OCI-LY1 (cell line): ENCODE results near the gene SIK1.

Source experiments
- H2AFZ ChIP-seq: fragments of 200-600 bp; sonication (generic), shearing (Covaris generic); 2 replicates; pipeline ENCODE4 v1.6.0; 2014; ENCODE audit warnings: antibody characterized with exemption, mild to moderate bottlenecking, low read length
- H3F3A ChIP-seq: fragments of 200-600 bp; sonication (generic), shearing (Covaris generic); 2 replicates; pipeline ENCODE4 v1.6.0; 2014; ENCODE audit warnings: mild to moderate bottlenecking, antibody characterized with exemption, low read length, moderate library complexity; ENCODE audit not compliant: insufficient read depth
- H3K27ac ChIP-seq: fragments of 200-600 bp; sonication (generic); 2 replicates; pipeline ENCODE4 v1.5.1; 2014; ENCODE audit warnings: low read length, mixed run types, mild to moderate bottlenecking, low read depth; ENCODE audit not compliant: poor library complexity, severe bottlenecking
- H3K27me3 ChIP-seq: fragments of 200-600 bp; sonication (generic); 2 replicates; pipeline ENCODE4 v1.6.0; 2014; ENCODE audit warnings: antibody characterized with exemption, mild to moderate bottlenecking, low read length, moderate library complexity; ENCODE audit not compliant: insufficient read depth
- H3K36me3 ChIP-seq: fragments of 200-600 bp; sonication (generic); 2 replicates; pipeline ENCODE4 v1.6.1; 2014; ENCODE audit warnings: mild to moderate bottlenecking, antibody characterized with exemption, low read length, moderate library complexity, mixed read lengths; ENCODE audit not compliant: insufficient read depth
- H3K4me1 ChIP-seq: fragments of 200-600 bp; sonication (generic); 2 replicates; pipeline ENCODE4 v1.5.1; 2014; ENCODE audit warnings: mild to moderate bottlenecking, low read length, moderate library complexity; ENCODE audit not compliant: insufficient read depth, severe bottlenecking
- H3K4me2 ChIP-seq: fragments of 200-600 bp; sonication (generic), shearing (Covaris generic); 2 replicates; pipeline ENCODE4 v1.6.1; 2014; ENCODE audit warnings: low read length
- H3K4me3 ChIP-seq: fragments of 200-600 bp; sonication (generic); 2 replicates; pipeline ENCODE4 v1.5.1; 2014; ENCODE audit warnings: low read length, low read depth, mild to moderate bottlenecking, mixed read lengths; ENCODE audit not compliant: poor library complexity, severe bottlenecking
- H3K79me2 ChIP-seq: fragments of 200-600 bp; shearing (Covaris generic); 2 replicates; pipeline ENCODE4 v1.6.1; 2016; ENCODE audit warnings: mixed run types, low read length, mixed read lengths; ENCODE audit not compliant: insufficient read depth
- H3K9ac ChIP-seq: fragments of 200-600 bp; sonication (generic), shearing (Covaris generic); 2 replicates; pipeline ENCODE4 v1.6.1; 2014; ENCODE audit warnings: mild to moderate bottlenecking, low read length, mixed read lengths
- H3K9me2 ChIP-seq: fragments of 200-600 bp; sonication (generic), shearing (Covaris generic); 2 replicates; pipeline ENCODE4 v1.6.1; 2014; ENCODE audit warnings: low read depth, mild to moderate bottlenecking, low read length, mixed read lengths
- H3K9me3 ChIP-seq: fragments of 200-600 bp; shearing (Covaris generic); 2 replicates; pipeline ENCODE4 v1.6.1; 2014; ENCODE audit warnings: low read length, mixed read lengths
- H4K20me1 ChIP-seq: fragments of 200-600 bp; sonication (generic), shearing (Covaris generic); 2 replicates; pipeline ENCODE4 v1.6.0; 2016; ENCODE audit warnings: mild to moderate bottlenecking, low read length; ENCODE audit not compliant: insufficient read depth
- CTCF ChIP-seq: fragments of 200-600 bp; sonication (generic), shearing (Covaris generic); IDR thresholded peaks from 2 replicates; pipeline ENCODE4 v1.5.1; 2017; ENCODE audit warnings: mild to moderate bottlenecking, antibody characterized with exemption, low read length, moderate library complexity, mixed read lengths
- EZH2 ChIP-seq: fragments of 200-600 bp; sonication (generic), shearing (Covaris generic); IDR thresholded peaks from 2 replicates; pipeline ENCODE4 v1.8.0; 2017; ENCODE audit warnings: borderline replicate concordance, mixed run types, mild to moderate bottlenecking, antibody characterized with exemption, low read length, moderate library complexity, mixed read lengths

Gene SIK1

GRCh38 chr21:43372663-43373361 lies 54.1 kb downstream of the SIK1 start:
- no peak overlapping the region for H3K27ac ChIP-seq

GRCh38 chr21:43371786-43372185 lies 55.1 kb downstream of the SIK1 start:
- Histone ChIP-seq H3K27ac (no peak overlapping the region), H3F3A (no peaks in the 10 kb centered on the region), H3K9me2 (no peaks in the 10 kb centered on the region), H3K9me3 (no peaks in the 10 kb centered on the region), H2AFZ (no peak overlapping the region), H4K20me1 (no peaks in the 10 kb centered on the region), H3K9ac (no peak overlapping the region), H3K79me2 (no peaks in the 10 kb centered on the region), H3K4me1 (peaks cover 12% of the 10 kb centered on the region), H3K4me3 (no peak overlapping the region), H3K36me3 (no peaks in the 10 kb centered on the region), H3K27me3 (peaks cover 25% of the 10 kb centered on the region; the same call in 1 of the 2 replicates), H3K4me2 (no peak overlapping the region)
- TF ChIP-seq CTCF (no peak), EZH2 (no peak)

More at GRCh38 chr21:43372663-43373361, 54.1 kb downstream of the SIK1 start:
- no peak overlapping the region for H3K4me3 ChIP-seq
- H3K36me3 ChIP-seq: no peaks in the 10 kb centered on the region
- H3F3A ChIP-seq: no peaks in the 10 kb centered on the region
- H3K4me1 ChIP-seq: peaks cover 12% of the 10 kb centered on the region
- H3K9ac ChIP-seq: no peak overlapping the region
- H2AFZ ChIP-seq: no peak overlapping the region
- no peak overlapping the region for H3K4me2 ChIP-seq
- peaks cover 25% of the 10 kb centered on the region; the same call in 1 of the 2 replicates for H3K27me3 ChIP-seq
- no peaks in the 10 kb centered on the region for H3K9me3 ChIP-seq
- no peaks in the 10 kb centered on the region for H3K79me2 ChIP-seq
- no peaks in the 10 kb centered on the region for H4K20me1 ChIP-seq
- H3K9me2 ChIP-seq: no peaks in the 10 kb centered on the region
- TF ChIP-seq EZH2 (no peak), CTCF (no peak)

GRCh38 chr21:43370888-43371570 lies 55.9 kb downstream of the SIK1 start:
- Histone ChIP-seq H3K4me2 (no peak overlapping the region), H3K4me1 (peaks cover 12% of the 10 kb centered on the region), H4K20me1 (no peaks in the 10 kb centered on the region), H3K27ac (no peak overlapping the region), H3K9me2 (no peaks in the 10 kb centered on the region), H3K36me3 (no peaks in the 10 kb centered on the region), H3K27me3 (peaks cover 23% of the 10 kb centered on the region; the same call in 1 of the 2 replicates), H2AFZ (no peak overlapping the region), H3K9ac (no peak overlapping the region), H3K79me2 (no peaks in the 10 kb centered on the region), H3F3A (no peaks in the 10 kb centered on the region), H3K9me3 (no peaks in the 10 kb centered on the region), H3K4me3 (no peak overlapping the region)
- no peak for TF ChIP-seq EZH2
- TF ChIP-seq CTCF: no peak
